DOHH2 (cell line): Measurements from ENCODE around the gene GALNT18.

ENCODE experiments used
- EZH2phosphoT487 ChIP-seq: fragments of 200-600 bp; sonication (generic); IDR thresholded peaks from 2 replicates; pipeline ENCODE4 v1.6.1; 2017; ENCODE audit warnings: borderline replicate concordance, mild to moderate bottlenecking, antibody characterized with exemption, low read length, moderate library complexity, mixed read lengths
- TF ChIP-seq, protein P1 (sequence below): fragments of 200-600 bp; sonication (generic); IDR thresholded peaks from one replicate; pipeline ENCODE4 v1.5.1; 2014; ENCODE audit warnings: antibody characterized with exemption, mild to moderate bottlenecking, low read depth, low read length; ENCODE audit not compliant: poor library complexity, severe bottlenecking

GRCh38 chr11:11662578-11662977 is 40.8 kb upstream of the GALNT18 start:
- no peak for TF ChIP-seq EZH2phosphoT487
- TF ChIP-seq, protein P1, sequence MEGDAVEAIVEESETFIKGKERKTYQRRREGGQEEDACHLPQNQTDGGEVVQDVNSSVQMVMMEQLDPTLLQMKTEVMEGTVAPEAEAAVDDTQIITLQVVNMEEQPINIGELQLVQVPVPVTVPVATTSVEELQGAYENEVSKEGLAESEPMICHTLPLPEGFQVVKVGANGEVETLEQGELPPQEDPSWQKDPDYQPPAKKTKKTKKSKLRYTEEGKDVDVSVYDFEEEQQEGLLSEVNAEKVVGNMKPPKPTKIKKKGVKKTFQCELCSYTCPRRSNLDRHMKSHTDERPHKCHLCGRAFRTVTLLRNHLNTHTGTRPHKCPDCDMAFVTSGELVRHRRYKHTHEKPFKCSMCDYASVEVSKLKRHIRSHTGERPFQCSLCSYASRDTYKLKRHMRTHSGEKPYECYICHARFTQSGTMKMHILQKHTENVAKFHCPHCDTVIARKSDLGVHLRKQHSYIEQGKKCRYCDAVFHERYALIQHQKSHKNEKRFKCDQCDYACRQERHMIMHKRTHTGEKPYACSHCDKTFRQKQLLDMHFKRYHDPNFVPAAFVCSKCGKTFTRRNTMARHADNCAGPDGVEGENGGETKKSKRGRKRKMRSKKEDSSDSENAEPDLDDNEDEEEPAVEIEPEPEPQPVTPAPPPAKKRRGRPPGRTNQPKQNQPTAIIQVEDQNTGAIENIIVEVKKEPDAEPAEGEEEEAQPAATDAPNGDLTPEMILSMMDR: no peak
